Parathyroid adenoma (tissue), 2 donors: ENCODE measurements around the gene ZNF624.

Experiments used
- H2AFZ ChIP-seq: fragments of 300-600 bp; sonication (generic); one replicate; pipeline ENCODE4 v1.7.0; 2017; ENCODE audit warnings: antibody characterized with exemption, mild to moderate bottlenecking
- H3K27ac ChIP-seq: fragments of 300-600 bp; sonication (generic); one replicate; pipeline ENCODE4 v1.7.0; 2017
- H3K27me3 ChIP-seq: fragments of 300-600 bp; sonication (generic); one replicate; pipeline ENCODE4 v1.7.0; 2017; ENCODE audit warnings: low read length; ENCODE audit not compliant: control insufficient read depth, insufficient read depth
- H3K36me3 ChIP-seq: fragments of 300-600 bp; sonication (generic); one replicate; pipeline ENCODE4 v1.7.0; 2017; ENCODE audit warnings: low read length; ENCODE audit not compliant: control insufficient read depth, insufficient read depth
- H3K4me1 ChIP-seq: fragments of 300-600 bp; sonication (generic); one replicate; pipeline ENCODE4 v1.7.0; 2017; ENCODE audit warnings: control low read depth
- H3K4me2 ChIP-seq: fragments of 300-600 bp; sonication (generic); one replicate; pipeline ENCODE4 v1.7.0; 2017; ENCODE audit warnings: low read length
- H3K4me3 ChIP-seq: fragments of 300-600 bp; sonication (generic); one replicate; pipeline ENCODE4 v1.7.0; 2017; ENCODE audit warnings: low read depth, low read length
- H3K79me2 ChIP-seq: fragments of 300-600 bp; sonication (generic); one replicate; pipeline ENCODE4 v1.7.0; 2017; ENCODE audit warnings: control low read depth
- H3K9ac ChIP-seq: fragments of 300-600 bp; sonication (generic); one replicate; pipeline ENCODE4 v1.7.0; 2017; ENCODE audit warnings: mild to moderate bottlenecking
- H3K9me3 ChIP-seq: fragments of 300-600 bp; sonication (generic); one replicate; pipeline ENCODE4 v1.7.0; 2017; ENCODE audit warnings: low read length; ENCODE audit not compliant: control insufficient read depth
- CTCF ChIP-seq: fragments of 300-600 bp; sonication (generic); IDR thresholded peaks from one replicate; pipeline ENCODE4 v1.7.0; 2017; ENCODE audit warnings: antibody characterized with exemption, mild to moderate bottlenecking
- donor health status: primary hyperparathyroidism.

The ZNF624 gene

GRCh38 chr17:16622540-16623277, 30.9 kb downstream of the ZNF624 start:
- H3K4me2 ChIP-seq, result no peak overlapping the region
- no peaks in the 10 kb centered on the region for H3K79me2 ChIP-seq
- no peak overlapping the region for H3K27ac ChIP-seq
- peaks cover 19% of the 10 kb centered on the region for H3K9me3 ChIP-seq
- no peaks in the 10 kb centered on the region for H3K4me1 ChIP-seq
- peaks cover 6% of the 10 kb centered on the region for H3K36me3 ChIP-seq
- no peak overlapping the region for H3K9ac ChIP-seq
- H3K27me3 ChIP-seq, result no peaks in the 10 kb centered on the region
- H3K4me3 ChIP-seq, result no peak overlapping the region
- TF ChIP-seq CTCF, result no peak
- H2AFZ ChIP-seq, result no peak overlapping the region

- H3K79me2 ChIP-seq, result no peaks in the 10 kb centered on the region
- H3K27me3 ChIP-seq, result no peaks in the 10 kb centered on the region
- no peak for TF ChIP-seq CTCF
- no peak overlapping the region for H3K4me3 ChIP-seq
- H3K4me1 ChIP-seq, result no peaks in the 10 kb centered on the region
- H2AFZ ChIP-seq, result no peak overlapping the region
- no peaks in the 10 kb centered on the region for H3K36me3 ChIP-seq
- H3K27ac ChIP-seq, result no peak overlapping the region
- no peak overlapping the region for H3K9ac ChIP-seq
- no peak overlapping the region for H3K4me2 ChIP-seq
- H3K9me3 ChIP-seq, result peaks cover 11% of the 10 kb centered on the region
Observed at GRCh38 chr17:16617481-16618060, 36.1 kb downstream of the ZNF624 start.

- H3K27me3 ChIP-seq, result no peaks in the 10 kb centered on the region
- no peak overlapping the region for H3K4me2 ChIP-seq
- no peak overlapping the region for H2AFZ ChIP-seq
- no peaks in the 10 kb centered on the region for H3K36me3 ChIP-seq
- H3K27ac ChIP-seq, result no peak overlapping the region
- no peak overlapping the region for H3K9ac ChIP-seq
- no peak overlapping the region for H3K4me3 ChIP-seq
- no peak for TF ChIP-seq CTCF
- no peaks in the 10 kb centered on the region for H3K79me2 ChIP-seq
- no peaks in the 10 kb centered on the region for H3K4me1 ChIP-seq
- no peaks in the 10 kb centered on the region for H3K9me3 ChIP-seq
Observed at GRCh38 chr17:16599537-16599936, 54.1 kb downstream of the ZNF624 start.

GRCh38 chr17:16593356-16594102, 60.1 kb downstream of the ZNF624 start:
- H3K9ac ChIP-seq, result no peak overlapping the region
- no peaks in the 10 kb centered on the region for H3K79me2 ChIP-seq
- H2AFZ ChIP-seq, result no peak overlapping the region
- no peaks in the 10 kb centered on the region for H3K4me1 ChIP-seq
- no peak overlapping the region for H3K4me2 ChIP-seq
- H3K4me3 ChIP-seq, result no peak overlapping the region
- TF ChIP-seq CTCF, result no peak
- no peak overlapping the region for H3K27ac ChIP-seq
- H3K9me3 ChIP-seq, result no peaks in the 10 kb centered on the region
- H3K27me3 ChIP-seq, result no peaks in the 10 kb centered on the region
- no peaks in the 10 kb centered on the region for H3K36me3 ChIP-seq
